GM12892 (cell line): ENCODE measurements around the gene LEMD1.
A peak's percentile ranks its signal among the peaks of the same experiment; 100 is the strongest.

Experiments used
- DNase-seq: peaks from one replicate; pipeline ENCODE4 v3.0.0; 2011; ENCODE audit not compliant: insufficient read length
- FAIRE-seq: peaks from 2 replicates; lab custom pipeline; 2011; peaks lifted over from hg19 to GRCh38; lab: Jason Lieb, UNC
- POLR2A ChIP-seq: IDR thresholded peaks from 2 replicates; pipeline ENCODE4 v1.6.1; 2011; ENCODE audit warnings: low read depth, low read length, control low read depth
- POLR2AphosphoS5 ChIP-seq: IDR thresholded peaks from 2 replicates; pipeline ENCODE4 v1.6.1; 2011; ENCODE audit warnings: low read depth, low read length, control low read depth
- TAF1 ChIP-seq: IDR thresholded peaks from 2 replicates; pipeline ENCODE4 v1.6.1; 2011; ENCODE audit warnings: low read depth, mild to moderate bottlenecking, control low read depth, low read length, borderline replicate concordance

LEMD1 gene

DNA sequence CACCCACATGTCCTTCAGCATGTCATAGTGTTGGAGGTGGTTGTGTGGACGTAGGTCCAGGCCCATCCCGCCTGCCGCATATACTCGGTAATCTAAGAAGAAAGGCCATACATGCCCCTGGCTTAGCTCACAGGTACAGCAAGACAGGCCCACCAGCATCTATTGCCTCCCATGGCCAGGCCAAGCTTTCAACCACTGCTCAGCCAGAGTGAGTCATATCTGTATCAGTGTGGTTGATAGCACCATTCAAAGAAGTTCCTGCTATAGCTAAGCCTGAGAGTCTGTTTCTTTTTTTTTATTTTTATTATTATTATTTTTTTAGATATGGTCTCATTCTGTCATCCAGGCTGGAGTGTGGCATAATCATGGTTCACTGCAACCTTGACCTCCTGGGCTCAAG lies 82.1 kb downstream of the LEMD1 start:
- DNase-seq: peak; percentile 48
- TF ChIP-seq TAF1 (no peak), POLR2AphosphoS5 (no peak), POLR2A (no peak)
- FAIRE-seq: peak; percentile 58

DNA sequence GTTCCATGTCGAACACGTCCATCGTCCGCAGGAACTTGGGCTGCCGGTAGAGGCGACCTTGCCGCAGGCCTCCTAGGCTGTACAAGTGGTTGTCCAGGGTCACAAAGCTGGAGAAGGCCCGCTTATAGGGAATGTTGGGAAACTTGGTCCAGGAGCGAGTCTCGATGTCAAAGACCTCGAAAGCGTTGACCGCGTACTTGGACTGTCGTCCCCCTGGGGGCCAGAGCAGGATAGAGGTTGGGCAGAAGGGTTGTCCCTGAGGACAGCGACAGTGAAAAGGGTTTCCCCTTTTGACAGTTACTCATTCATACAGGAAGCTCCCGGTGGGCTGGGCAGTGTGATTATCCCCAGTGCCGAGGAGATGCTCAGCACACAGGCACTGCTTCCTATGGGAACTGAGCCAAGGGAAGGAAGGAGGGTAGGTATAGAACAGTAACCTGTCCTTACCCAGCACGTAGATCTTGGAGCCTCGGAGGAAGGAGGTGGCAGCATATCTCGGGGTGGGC lies 82.6 kb downstream of the LEMD1 start:
- no peak for TF ChIP-seq POLR2AphosphoS5
- TF ChIP-seq TAF1: no peak
- TF ChIP-seq POLR2A: no peak
- DNase-seq (no peak), FAIRE-seq (no peak)

- no peak for DNase-seq
- FAIRE-seq: no peak
- TF ChIP-seq POLR2A (no peak), POLR2AphosphoS5 (no peak), TAF1 (no peak)
These were observed 83.8 kb downstream of the LEMD1 start for GRCh38 chr1:205338011-205338410.

GRCh38 chr1:205337481-205337880 lies 84.4 kb downstream of the LEMD1 start:
- FAIRE-seq: no peak
- TF ChIP-seq TAF1: no peak
- no peak for TF ChIP-seq POLR2AphosphoS5
- TF ChIP-seq POLR2A: no peak
- no peak for DNase-seq

DNA sequence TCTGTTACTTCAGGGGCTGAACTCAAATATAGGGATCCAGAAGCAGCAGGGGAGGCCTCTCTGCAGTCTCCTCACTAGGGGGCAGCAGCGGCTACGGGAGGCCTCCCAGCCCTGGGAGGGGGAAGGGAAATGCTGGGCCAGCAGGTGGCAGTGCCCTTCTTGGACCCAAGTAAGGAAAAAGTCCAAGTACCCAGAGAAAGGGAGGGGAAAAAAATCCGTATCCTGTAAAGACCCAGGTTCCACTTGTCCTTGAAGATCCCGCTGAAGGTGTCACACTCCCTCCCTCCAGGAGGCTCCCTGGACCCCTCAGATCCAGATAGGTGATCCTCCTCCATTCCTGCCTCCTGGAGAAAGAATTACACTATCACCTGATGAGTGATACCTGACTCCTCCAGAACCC lies 86.2 kb downstream of the LEMD1 start:
- peak; percentile 50 for FAIRE-seq
- peak; percentile 51 for DNase-seq
- TF ChIP-seq POLR2AphosphoS5 (no peak), POLR2A (no peak), TAF1 (no peak)

DNA sequence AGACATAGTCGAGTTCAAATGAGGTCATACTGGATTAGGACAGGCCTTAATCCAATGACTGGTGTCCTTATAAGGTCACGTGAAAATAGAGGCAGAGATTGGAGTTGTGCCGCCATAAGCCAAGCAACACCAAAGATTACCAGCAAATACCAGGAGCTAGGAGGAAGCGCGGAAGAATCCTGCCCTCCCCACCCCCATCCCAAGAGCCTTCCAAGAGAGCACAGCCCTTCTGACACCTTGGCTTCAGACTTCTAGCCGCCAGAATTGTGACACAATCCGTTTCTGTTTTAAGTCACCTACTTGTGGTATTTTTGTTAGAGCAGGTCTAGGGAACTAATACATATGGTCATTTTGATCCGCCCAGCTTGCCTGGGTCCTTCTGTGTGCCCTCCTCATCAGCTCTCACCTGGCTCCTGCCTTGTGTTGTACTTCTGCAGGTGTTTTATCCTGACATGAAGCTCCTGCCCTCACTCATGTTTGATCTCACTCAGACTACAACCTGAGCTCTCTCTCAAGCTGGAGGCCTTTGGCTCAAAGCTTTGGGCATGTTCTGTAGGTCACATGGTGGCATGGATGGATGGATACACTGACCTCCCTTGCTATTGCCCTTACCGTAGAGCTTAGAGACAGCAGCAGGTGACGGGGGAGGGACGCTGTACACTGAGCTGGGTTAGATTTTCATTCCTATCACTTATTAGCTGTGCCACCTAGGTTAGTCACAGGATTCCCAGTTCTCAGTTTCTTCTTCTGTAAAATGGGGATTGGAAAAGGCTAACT lies 89.7 kb downstream of the LEMD1 start:
- TF ChIP-seq POLR2A: no peak
- DNase-seq (no peak), FAIRE-seq (no peak)
